DMS53 (cell line): ENCODE data around the gene SIK1.

Experiments used
- DNase-seq: peaks from one replicate; lab custom pipeline; 2025; lab: John Stamatoyannopoulos, UW

Gene SIK1

GRCh38 chr21:43367296-43367695 is 59.6 kb downstream of the SIK1 start:
- no peak for DNase-seq

GRCh38 chr21:43366656-43367055 is 60.3 kb downstream of the SIK1 start:
- no peak for DNase-seq

GRCh38 chr21:43365611-43366426 is 61.1 kb downstream of the SIK1 start:
- DNase-seq: no peak

- DNase-seq: peak; percentile 74
These were observed 62.0 kb downstream of the SIK1 start for GRCh38 chr21:43364851-43365424.
